CD4-positive, alpha-beta T cell (primary cell): ENCODE results near the gene ABCC9. TPM values are rescaled to one million over a fixed set of nuclear protein-coding genes. Genes with fewer than 3 reads are reported as not detected.

Source experiments
- ATAC-seq: fragments of 200-7000 bp; cut with Tn5 transposase; one replicate; pipeline ENCODE4 v1.10.0; 2022; ENCODE audit warnings: mild to moderate bottlenecking; ENCODE audit not compliant: poor library complexity
- CTCF ChIA-PET: fragments of 350-600 bp; sonication (Branson Sonifier 250); formaldehyde crosslinking; loops from one replicate; lab custom pipeline; 2021; ENCODE audit warnings: antibody characterized with exemption, inconsistent platforms; lab: Charles Lee
- POLR2A ChIA-PET: fragments of 350-600 bp; sonication (Branson Sonifier 250); formaldehyde crosslinking; loops from one replicate; lab custom pipeline; 2021; ENCODE audit warnings: antibody characterized with exemption, inconsistent platforms; lab: Charles Lee
- DNase-seq, 14 experiments: peaks; one replicate each; pipeline ENCODE4 v3.0.0-alpha.2; 2013 to 2020; ENCODE audit warnings: mixed read lengths in 2 of 14
- H3K27ac ChIP-seq, 2 donors: one replicate each; pipeline versions ENCODE4 v1.5.1 to v1.7.0; 2013; ENCODE audit warnings: low read length in 2 of 2, low read depth in 1 of 2, mild to moderate bottlenecking in 1 of 2
- H3K27me3 ChIP-seq, 2 experiments: 1 replicate in 1 of 2; 2 replicates in 1 of 2; pipeline versions ENCODE4 v1.6.1 to v1.7.0; 2013; ENCODE audit warnings: low read length in 2 of 2, control low read depth in 1 of 2, mild to moderate bottlenecking in 1 of 2, moderate library complexity in 1 of 2; ENCODE audit not compliant: insufficient read depth in 2 of 2, control insufficient read depth in 1 of 2
- H3K36me3 ChIP-seq: one replicate; pipeline ENCODE4 v1.6.1; 2013; ENCODE audit warnings: low read length, control low read depth; ENCODE audit not compliant: insufficient read depth
- H3K4me1 ChIP-seq: one replicate; pipeline ENCODE4 v1.6.1; 2013; ENCODE audit warnings: low read length, control low read depth; ENCODE audit not compliant: insufficient read depth
- H3K4me3 ChIP-seq: one replicate; pipeline ENCODE4 v1.5.1; 2013; ENCODE audit warnings: mild to moderate bottlenecking, low read length, moderate library complexity
- H3K9me3 ChIP-seq, 2 experiments: 1 replicate in 1 of 2; 2 replicates in 1 of 2; pipeline versions ENCODE4 v1.6.1 to v1.7.0; 2013; ENCODE audit warnings: low read length in 2 of 2, mild to moderate bottlenecking in 2 of 2, control low read depth in 1 of 2, moderate library complexity in 1 of 2; ENCODE audit not compliant: control insufficient read depth in 1 of 2, insufficient read depth in 1 of 2
- H3K27ac Mint-ChIP-seq: one replicate; pipeline ENCODE4 v1.8.0; 2020; ENCODE audit warnings: mixed read lengths
- H3K27me3 Mint-ChIP-seq: one replicate; pipeline ENCODE4 v1.8.0; 2021; ENCODE audit warnings: mixed read lengths
- H3K36me3 Mint-ChIP-seq: one replicate; pipeline ENCODE4 v1.8.0; 2021; ENCODE audit warnings: low read depth, mixed read lengths
- H3K4me1 Mint-ChIP-seq: one replicate; pipeline ENCODE4 v1.8.0; 2021; ENCODE audit warnings: low read depth, mixed read lengths
- H3K4me3 Mint-ChIP-seq: one replicate; pipeline ENCODE4 v1.8.0; 2020; ENCODE audit warnings: mild to moderate bottlenecking, mixed read lengths
- H3K9me3 Mint-ChIP-seq: one replicate; pipeline ENCODE4 v1.8.0; 2020; ENCODE audit warnings: mixed read lengths
- intact Hi-C, 2 experiments: fragments of 100-400 bp; cut with DNase I in 1 of 2; cut with micrococcal nuclease in 1 of 2; formaldehyde crosslinking; loops; one replicate each; pipeline versions ENCODE4 v1.15.1 to v1.9.0; 2023 to 2025; cut with DNase I, micrococcal nuclease
- polyA plus RNA-seq, 2 donors: library from polyadenylated mRNA; unstranded; fragments of 120-200 nt; gene quantifications; one replicate each; pipeline ENCODE4 v1.2.1, GENCODE V29; 2013
- total RNA-seq, 174 experiments: library from RNA in 2 of 174; stranded (reverse) in 2 of 174; gene quantifications; one replicate each; pipeline ENCODE4 v1.2.3 and lab custom pipeline; 2021 to 2026
- TF ChIP-seq, protein P1 (sequence below): fragments of 200-600 bp; IDR thresholded peaks from one replicate; pipeline ENCODE4 v1.8.0; 2022; ENCODE audit warnings: antibody characterized with exemption, mild to moderate bottlenecking

Gene ABCC9
- total RNA-seq (not detected), total RNA-seq (lab: John Stamatoyannopoulos, UW) (0 to 0.13 (median 0) reads per million in 172 experiments)
- 0.01 TPM for polyA plus RNA-seq (2013, experiment 1 of 2)
- 1.4 TPM for polyA plus RNA-seq (2013, experiment 2 of 2)

DNA sequence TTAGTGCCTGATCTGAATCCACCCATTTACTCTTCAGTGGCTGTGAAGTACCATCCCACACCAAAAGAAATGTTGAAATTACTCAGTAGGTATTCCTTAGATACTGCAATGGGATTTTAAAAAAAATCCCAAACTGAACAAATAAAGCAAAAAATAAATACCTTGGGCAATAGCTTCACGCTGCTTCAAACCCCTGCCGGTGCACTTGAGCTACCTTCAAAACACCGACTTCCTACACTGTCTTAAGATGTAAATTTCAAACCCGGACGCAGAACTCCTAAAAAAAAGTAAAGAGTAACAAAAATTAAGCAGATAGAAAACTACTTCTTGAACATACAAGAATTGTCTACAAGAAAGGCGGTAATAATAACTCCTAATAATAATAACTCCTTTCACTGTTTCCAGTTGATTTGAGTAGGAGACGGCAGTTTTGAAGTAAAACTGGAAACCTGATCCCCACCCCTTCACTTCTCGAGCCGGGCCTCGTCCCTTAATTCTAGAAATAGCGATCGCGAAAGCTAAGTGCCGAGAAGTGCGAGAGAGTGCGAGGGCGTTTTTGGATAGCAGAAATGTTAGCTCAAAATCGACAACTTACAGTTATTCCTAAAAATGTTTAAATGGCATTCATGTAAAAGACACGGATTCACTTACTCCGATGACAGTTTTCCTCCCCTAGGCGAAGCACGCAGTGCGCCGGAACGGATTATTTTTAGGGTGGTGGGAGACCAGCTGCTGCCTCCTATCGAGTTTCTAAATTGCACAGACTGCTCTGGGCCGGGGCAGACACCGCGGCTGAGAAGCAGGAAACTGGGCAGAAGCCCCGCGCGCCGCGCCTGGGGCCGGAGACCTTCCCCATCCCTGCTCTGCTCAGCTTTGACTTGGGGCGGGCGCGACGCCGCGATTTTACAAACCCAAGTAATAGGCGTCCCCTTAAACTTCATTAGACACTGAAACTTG lies at the start of gene ABCC9:
TSS of gene ABCC9 (minus strand) at position 878 of the 957 bp plus-strand sequence. CDS start 4,752 bp downstream, outside the sequence.
- H3K9me3 Mint-ChIP-seq = peaks cover 12% of the 10 kb centered on the region
- peaks cover 17% of the 10 kb centered on the region for H3K4me1 Mint-ChIP-seq
- peaks cover 9 to 15% of the 10 kb centered on the region in 2 experiments for H3K9me3 ChIP-seq
- POLR2A ChIA-PET = no interaction called here
- TF ChIP-seq, protein P1, sequence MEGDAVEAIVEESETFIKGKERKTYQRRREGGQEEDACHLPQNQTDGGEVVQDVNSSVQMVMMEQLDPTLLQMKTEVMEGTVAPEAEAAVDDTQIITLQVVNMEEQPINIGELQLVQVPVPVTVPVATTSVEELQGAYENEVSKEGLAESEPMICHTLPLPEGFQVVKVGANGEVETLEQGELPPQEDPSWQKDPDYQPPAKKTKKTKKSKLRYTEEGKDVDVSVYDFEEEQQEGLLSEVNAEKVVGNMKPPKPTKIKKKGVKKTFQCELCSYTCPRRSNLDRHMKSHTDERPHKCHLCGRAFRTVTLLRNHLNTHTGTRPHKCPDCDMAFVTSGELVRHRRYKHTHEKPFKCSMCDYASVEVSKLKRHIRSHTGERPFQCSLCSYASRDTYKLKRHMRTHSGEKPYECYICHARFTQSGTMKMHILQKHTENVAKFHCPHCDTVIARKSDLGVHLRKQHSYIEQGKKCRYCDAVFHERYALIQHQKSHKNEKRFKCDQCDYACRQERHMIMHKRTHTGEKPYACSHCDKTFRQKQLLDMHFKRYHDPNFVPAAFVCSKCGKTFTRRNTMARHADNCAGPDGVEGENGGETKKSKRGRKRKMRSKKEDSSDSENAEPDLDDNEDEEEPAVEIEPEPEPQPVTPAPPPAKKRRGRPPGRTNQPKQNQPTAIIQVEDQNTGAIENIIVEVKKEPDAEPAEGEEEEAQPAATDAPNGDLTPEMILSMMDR = no peak
- no peaks in the 10 kb centered on the region for H3K36me3 Mint-ChIP-seq
- CTCF ChIA-PET = interaction anchor here (0.6 kb wide), 1 partner anchor 9 kb away, joined by 3 read pairs; no protein-coding TSS in a partner anchor
- intact Hi-C loops = no loop called here
- peak within 1 kb of the TSS; percentile 70 for H3K4me3 Mint-ChIP-seq
- no peak for ATAC-seq
- H3K27me3 Mint-ChIP-seq = peaks cover 93% of the 10 kb centered on the region
- H3K27ac Mint-ChIP-seq = no peak within 1 kb of the TSS
- peak in 2 of 14 experiments; percentile 2 to 5 for DNase-seq
- peaks cover 31 to 70% of the 10 kb centered on the region in 2 experiments for H3K27me3 ChIP-seq
- H3K27ac ChIP-seq = no peak within 1 kb of the TSS
- peaks cover 12% of the 10 kb centered on the region for H3K4me1 ChIP-seq
- no peaks in the 10 kb centered on the region for H3K36me3 ChIP-seq
- H3K4me3 ChIP-seq = peak within 1 kb of the TSS; percentile 10

- TF ChIP-seq, protein P1 = no peak
- no peaks in the 10 kb centered on the region for H3K36me3 Mint-ChIP-seq
- no peak overlapping the region for H3K27ac Mint-ChIP-seq
- H3K4me1 Mint-ChIP-seq = peaks cover 7% of the 10 kb centered on the region
- Histone ChIP-seq H3K4me3 (no peak overlapping the region), H3K9me3 (no peaks in the 10 kb centered on the region), H3K4me1 (no peaks in the 10 kb centered on the region), H3K27me3 (peaks cover 4 to 5% of the 10 kb centered on the region in 2 experiments), H3K36me3 (no peaks in the 10 kb centered on the region), H3K27ac (no peak overlapping the region)
- H3K9me3 Mint-ChIP-seq = no peaks in the 10 kb centered on the region
- peak in 3 of 14 experiments; percentile 4 to 14 (median 10) for DNase-seq
- ChIA-PET POLR2A (interaction anchor here (0.6 to 0.9 kb wide), 2 partner anchors 292 to 490 kb away, joined by 3 to 4 read pairs; no protein-coding TSS in a partner anchor), CTCF (interaction anchor here (0.9 to 1.3 kb wide), 2 partner anchors 8 to 9 kb away, joined by 3 read pairs; no protein-coding TSS in a partner anchor)
- peaks cover 21% of the 10 kb centered on the region for H3K27me3 Mint-ChIP-seq
- no peak for ATAC-seq
- no peak overlapping the region for H3K4me3 Mint-ChIP-seq
- intact Hi-C loops = no loop called here
Observed at GRCh38 chr12:21989819-21990412, 48.7 kb upstream of the ABCC9 start.

DNA sequence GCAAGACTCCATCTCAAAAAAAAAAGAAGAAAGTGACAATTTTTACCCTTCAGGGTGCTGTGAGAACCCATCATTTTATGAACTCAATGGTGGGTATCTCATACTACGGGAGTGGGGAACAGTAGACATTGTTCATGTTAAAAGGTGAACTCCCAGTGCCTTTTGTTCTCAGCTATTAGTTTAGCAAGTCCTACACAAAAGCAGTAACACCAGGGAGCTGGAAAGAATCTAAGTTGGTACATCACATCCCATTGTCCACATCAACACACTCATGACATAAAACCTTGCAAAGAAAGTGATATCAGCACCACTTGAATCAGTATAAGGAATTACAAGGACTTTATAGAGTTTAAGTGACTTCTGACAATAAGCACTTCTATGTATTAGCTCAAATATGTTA lies 47.4 kb upstream of the ABCC9 start:
- ATAC-seq (no peak), DNase-seq (no peak)
- TF ChIP-seq, protein P1 = no peak
- no peaks in the 10 kb centered on the region for H3K9me3 ChIP-seq
- Mint-ChIP-seq H3K9me3 (no peaks in the 10 kb centered on the region), H3K27me3 (peaks cover 21% of the 10 kb centered on the region), H3K36me3 (no peaks in the 10 kb centered on the region), H3K4me1 (peaks cover 7% of the 10 kb centered on the region), H3K27ac (no peak overlapping the region), H3K4me3 (no peak overlapping the region)
- no peaks in the 10 kb centered on the region for H3K4me1 ChIP-seq
- intact Hi-C loops = no loop called here
- H3K27ac ChIP-seq = no peak overlapping the region
- CTCF ChIA-PET = no interaction called here
- H3K27me3 ChIP-seq = peaks cover 4 to 5% of the 10 kb centered on the region in 2 experiments
- POLR2A ChIA-PET = no interaction called here
- no peak overlapping the region for H3K4me3 ChIP-seq
- H3K36me3 ChIP-seq = no peaks in the 10 kb centered on the region
